ENCODE measurements around the gene PLK1. TPM values are rescaled to one million over a fixed set of nuclear protein-coding genes. Genes with fewer than 3 reads are reported as not detected.

Gene PLK1
- total RNA-seq, 2 experiments from 2014 or later = 69.5 to 156 TPM

GRCh38 chr16:23695756-23696155 is 17.1 kb downstream of the PLK1 start:
- Histone ChIP-seq H3K79me2 (ENCODE audit: insufficient read depth, low read depth, low read length) (no peaks in the 10 kb centered on the region), H3K9me2 (ENCODE audit: insufficient read depth, low read length) (no peaks in the 10 kb centered on the region), H3K4me1 (ENCODE audit: insufficient read depth, low read length, poor library complexity, severe bottlenecking) (peaks cover 14% of the 10 kb centered on the region), H3K4me3 (ENCODE audit: low read depth, low read length, poor library complexity, severe bottlenecking) (peak overlapping the region; percentile 70), H2AFZ (ENCODE audit: low read length) (no peak overlapping the region), H4K20me1 (ENCODE audit: insufficient read depth, low read length) (no peaks in the 10 kb centered on the region), H3K27ac (ENCODE audit: low read depth, low read length, poor library complexity, severe bottlenecking) (no peak overlapping the region), H3K9me3 (ENCODE audit: low read length) (no peaks in the 10 kb centered on the region), H3K36me3 (ENCODE audit: insufficient read depth, low read length) (peaks cover 20% of the 10 kb centered on the region), H3K4me2 (ENCODE audit: low read length) (peak overlapping the region; percentile 72)
- BruUV-seq (replicated peaks) = no TSS peak
- intact Hi-C loops (cut with micrococcal nuclease; ENCODE audit: unreplicated experiment) = no loop called here
- CTCF ChIA-PET (ENCODE audit: unreplicated experiment) = no interaction called here
- TF ChIP-seq CTCF (conservative IDR thresholded peaks at IDR 0.05; ENCODE audit: low read length) = no peak
- TF ChIP-seq EZH2phosphoT487 (IDR thresholded peaks at IDR 0.05; ENCODE audit: borderline replicate concordance, low read depth, low read length) = no peak
- POLR2A ChIA-PET = interaction anchor here (0.6 to 0.7 kb wide), 3 partner anchors 63 to 870 kb away, joined by 3 to 5 read pairs (median 3); no protein-coding TSS in a partner anchor
- DNase-seq (ENCODE audit: low spot score) = no peak

- Histone ChIP-seq H2AFZ (ENCODE audit: low read length) (peak overlapping the region; percentile 71; the same call in 1 of the 2 replicates), H3K36me3 (ENCODE audit: insufficient read depth, low read length) (no peaks in the 10 kb centered on the region; the same call in 1 of the 2 replicates), H4K20me1 (ENCODE audit: insufficient read depth, low read length) (no peaks in the 10 kb centered on the region), H3K9me3 (ENCODE audit: low read length) (0 out of 2 replicates have a peak, but pooled peaks cover 5% of the 10 kb centered on the region), H3K4me2 (ENCODE audit: low read length) (peak overlapping the region; percentile 37; the same call in 1 of the 2 replicates), H3K9me2 (ENCODE audit: insufficient read depth, low read length) (no peaks in the 10 kb centered on the region), H3K4me1 (ENCODE audit: insufficient read depth, low read length, poor library complexity, severe bottlenecking) (peaks cover 14% of the 10 kb centered on the region), H3K79me2 (ENCODE audit: insufficient read depth, low read depth, low read length) (no peaks in the 10 kb centered on the region), H3K4me3 (ENCODE audit: low read depth, low read length, poor library complexity, severe bottlenecking) (no peak overlapping the region), H3K27ac (ENCODE audit: low read depth, low read length, poor library complexity, severe bottlenecking) (no peak overlapping the region)
- ChIA-PET CTCF (ENCODE audit: unreplicated experiment) (no interaction called here), POLR2A (interaction anchor here (0.6 to 1.3 kb wide), 3 partner anchors 8 to 19 kb away, joined by 3 to 4 read pairs (median 3); no protein-coding TSS in a partner anchor)
- intact Hi-C loops (cut with micrococcal nuclease; ENCODE audit: unreplicated experiment) = no loop called here
- peak; percentile 65 for DNase-seq (ENCODE audit: low spot score)
- TF ChIP-seq CTCF (conservative IDR thresholded peaks at IDR 0.05; ENCODE audit: low read length) (no peak), EZH2phosphoT487 (IDR thresholded peaks at IDR 0.05; ENCODE audit: borderline replicate concordance, low read depth, low read length) (no peak)
- BruUV-seq (replicated peaks) = no TSS peak
Observed at GRCh38 chr16:23699100-23699499, 20.4 kb downstream of the PLK1 start.

- H3K9me2 ChIP-seq (ENCODE audit: insufficient read depth, low read length) = no peaks in the 10 kb centered on the region
- TF ChIP-seq EZH2phosphoT487 (IDR thresholded peaks at IDR 0.05; ENCODE audit: borderline replicate concordance, low read depth, low read length) (no peak), CTCF (conservative IDR thresholded peaks at IDR 0.05; ENCODE audit: low read length) (no peak)
- no peaks in the 10 kb centered on the region for H4K20me1 ChIP-seq (ENCODE audit: insufficient read depth, low read length)
- no peak overlapping the region for H2AFZ ChIP-seq (ENCODE audit: low read length)
- POLR2A ChIA-PET = interaction anchor here (0.6 to 1.3 kb wide), 3 partner anchors 9 to 203 kb away, joined by 3 to 4 read pairs (median 3); no protein-coding TSS in a partner anchor
- H3K9me3 ChIP-seq (ENCODE audit: low read length) = 0 out of 2 replicates have a peak, but pooled peaks cover 5% of the 10 kb centered on the region
- H3K4me2 ChIP-seq (ENCODE audit: low read length) = no peak overlapping the region
- BruUV-seq (replicated peaks) = no TSS peak
- intact Hi-C loops (cut with micrococcal nuclease; ENCODE audit: unreplicated experiment) = no loop called here
- H3K4me1 ChIP-seq (ENCODE audit: insufficient read depth, low read length, poor library complexity, severe bottlenecking) = peaks cover 14% of the 10 kb centered on the region
- CTCF ChIA-PET (ENCODE audit: unreplicated experiment) = no interaction called here
- DNase-seq (ENCODE audit: low spot score) = no peak
- H3K79me2 ChIP-seq (ENCODE audit: insufficient read depth, low read depth, low read length) = no peaks in the 10 kb centered on the region
- no peaks in the 10 kb centered on the region; the same call in 1 of the 2 replicates for H3K36me3 ChIP-seq (ENCODE audit: insufficient read depth, low read length)
- H3K4me3 ChIP-seq (ENCODE audit: low read depth, low read length, poor library complexity, severe bottlenecking) = no peak overlapping the region
- H3K27ac ChIP-seq (ENCODE audit: low read depth, low read length, poor library complexity, severe bottlenecking) = no peak overlapping the region
Observed at GRCh38 chr16:23700093-23700492, 21.4 kb downstream of the PLK1 start.

All from OCI-LY7 (cell line).